Measurements from ENCODE around the gene FLOT1. TPM values are rescaled to one million over a fixed set of nuclear protein-coding genes. Genes with fewer than 3 reads are reported as not detected.
A peak's percentile ranks its signal among the peaks of the same experiment; 100 is the strongest.

The FLOT1 gene
- total RNA-seq, 1 experiment from 2014 or later = 111 TPM

GRCh38 chr6:30761791-30762429 is 19.4 kb upstream of the FLOT1 start:
- Histone ChIP-seq H3K4ac (ENCODE audit: low read depth, low read length) (no peak overlapping the region), H2BK20ac (ENCODE audit: low read depth, low read length, poor library complexity, severe bottlenecking) (no peak overlapping the region), H3K27me3 (ENCODE audit: insufficient read depth, low read length) (no peaks in the 10 kb centered on the region), H3K18ac (ENCODE audit: insufficient read length, low read depth, low read length) (no peak overlapping the region), H2AK5ac (ENCODE audit: insufficient read length, low read length) (no peak overlapping the region), H4K91ac (ENCODE audit: insufficient read length, low read depth, low read length) (no peak overlapping the region), H3K9ac (ENCODE audit: extremely low read depth, insufficient read length, low read length) (no peak overlapping the region), H2BK5ac (ENCODE audit: insufficient read length, low read length) (no peak overlapping the region), H3K79me1 (ENCODE audit: insufficient read depth, low read depth, low read length, poor library complexity, severe bottlenecking) (no peaks in the 10 kb centered on the region), H2BK15ac (ENCODE audit: low read depth, low read length) (no peak overlapping the region), H3K4me2 (ENCODE audit: insufficient read depth, insufficient read length, low read length) (no peak overlapping the region), H3K9me3 (ENCODE audit: control insufficient read depth, low read depth, low read length) (no peaks in the 10 kb centered on the region), H3K27ac (ENCODE audit: insufficient read length, low read depth, low read length) (no peak overlapping the region), H4K8ac (replicated peaks; ENCODE audit: insufficient read length, low read depth, low read length) (no peak overlapping the region), H2BK120ac (ENCODE audit: low read depth, low read length, poor library complexity, severe bottlenecking) (no peak overlapping the region), H3K4me1 (ENCODE audit: insufficient read depth, low read length) (peaks cover 17% of the 10 kb centered on the region; the same call in 1 of the 2 replicates), H3K23ac (ENCODE audit: insufficient read length, low read depth, low read length) (no peak overlapping the region), H3K23me2 (ENCODE audit: insufficient read length, low read depth, low read length, poor library complexity, severe bottlenecking) (no peaks in the 10 kb centered on the region), H3K79me2 (ENCODE audit: insufficient read depth, low read length) (no peaks in the 10 kb centered on the region), H4K20me1 (ENCODE audit: control insufficient read depth, insufficient read depth, insufficient read length) (no peaks in the 10 kb centered on the region), H2AFZ (ENCODE audit: low read length) (no peak overlapping the region), H4K5ac (ENCODE audit: insufficient read length, low read depth, low read length) (no peak overlapping the region), H3T11ph (ENCODE audit: low read length) (no peak overlapping the region), H3K14ac (ENCODE audit: insufficient read depth, low read length) (no peak overlapping the region), H3K56ac (ENCODE audit: insufficient read length, low read depth, low read length) (no peak overlapping the region), H2BK12ac (ENCODE audit: insufficient read length, low read depth, low read length) (no peak overlapping the region)
- DNase-seq = no peak
- H3K9me3 Mint-ChIP-seq = no peaks in the 10 kb centered on the region
- peaks cover 51 to 61% of the 10 kb centered on the region in 2 experiments for H3K4me1 Mint-ChIP-seq
- no CpG with 5 or more reads among the region's 4 CpGs for WGBS (ENCODE audit: extremely low coverage, insufficient read length, low lambda C conversion rate)
- no peak overlapping the region for H3K4me3 Mint-ChIP-seq
- H3K27ac Mint-ChIP-seq = peak overlapping the region in 1 of 3 experiments; percentile 36; a peak in 2 of 7 replicates
- TF ChIP-seq, protein P1, sequence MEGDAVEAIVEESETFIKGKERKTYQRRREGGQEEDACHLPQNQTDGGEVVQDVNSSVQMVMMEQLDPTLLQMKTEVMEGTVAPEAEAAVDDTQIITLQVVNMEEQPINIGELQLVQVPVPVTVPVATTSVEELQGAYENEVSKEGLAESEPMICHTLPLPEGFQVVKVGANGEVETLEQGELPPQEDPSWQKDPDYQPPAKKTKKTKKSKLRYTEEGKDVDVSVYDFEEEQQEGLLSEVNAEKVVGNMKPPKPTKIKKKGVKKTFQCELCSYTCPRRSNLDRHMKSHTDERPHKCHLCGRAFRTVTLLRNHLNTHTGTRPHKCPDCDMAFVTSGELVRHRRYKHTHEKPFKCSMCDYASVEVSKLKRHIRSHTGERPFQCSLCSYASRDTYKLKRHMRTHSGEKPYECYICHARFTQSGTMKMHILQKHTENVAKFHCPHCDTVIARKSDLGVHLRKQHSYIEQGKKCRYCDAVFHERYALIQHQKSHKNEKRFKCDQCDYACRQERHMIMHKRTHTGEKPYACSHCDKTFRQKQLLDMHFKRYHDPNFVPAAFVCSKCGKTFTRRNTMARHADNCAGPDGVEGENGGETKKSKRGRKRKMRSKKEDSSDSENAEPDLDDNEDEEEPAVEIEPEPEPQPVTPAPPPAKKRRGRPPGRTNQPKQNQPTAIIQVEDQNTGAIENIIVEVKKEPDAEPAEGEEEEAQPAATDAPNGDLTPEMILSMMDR (conservative IDR thresholded peaks at IDR 0.05) = no peak
- no peaks in the 10 kb centered on the region; the same call in 1 of the 2 replicates for H3K27me3 Mint-ChIP-seq (ENCODE audit: low read depth)
- no peaks in the 10 kb centered on the region; a peak in 1 of 7 replicates for H3K36me3 Mint-ChIP-seq (ENCODE audit: insufficient read depth in 1 of 3, low read depth in 3 of 3)

Measured in H9 (cell line).